Gastroesophageal sphincter (tissue), 3 donors: ENCODE data around the gene PGR.

Source experiments
- CTCF ChIP-seq, 4 experiments: fragments of 200-600 bp in 2 of 4; fragments of 450-650 bp in 2 of 4; sonication (generic) in 1 of 4; IDR thresholded peaks; one replicate each; pipeline ENCODE4 v1.5.1; 2017 to 2019; ENCODE audit warnings: antibody characterized with exemption in 4 of 4, mild to moderate bottlenecking in 2 of 4, moderate library complexity in 2 of 4
- POLR2A ChIP-seq, 2 donors: fragments of 450-650 bp; IDR thresholded peaks; one replicate each; pipeline ENCODE4 v1.6.1; 2017; ENCODE audit warnings: antibody characterized with exemption in 2 of 2, mild to moderate bottlenecking in 2 of 2, moderate library complexity in 1 of 2
- POLR2AphosphoS5 ChIP-seq: sonication (generic); formaldehyde crosslinking; IDR thresholded peaks from one replicate; pipeline ENCODE4 v1.6.1; 2017; ENCODE audit warnings: antibody characterized with exemption

GRCh38 chr11:101133190-101133589, 3.6 kb upstream of the PGR start:
- TF ChIP-seq POLR2A (IDR thresholded peaks at IDR 0.05) (no peak), POLR2AphosphoS5 (no peak), CTCF (IDR thresholded peaks at IDR 0.05) (no peak)
